Endothelial cell of umbilical vein (primary cell): ENCODE data around the gene IFT88. TPM values are rescaled to one million over a fixed set of nuclear protein-coding genes. Genes with fewer than 3 reads are reported as not detected.

ENCODE experiments used
- BruUV-seq: library from RNA; stranded (reverse); fragments of 400-500 nt; replicated peaks from 2 replicates; lab custom pipeline; 2021; lab: Mats Ljungman, UMichigan
- CTCF ChIA-PET: fragments of 300-600, 350-600 bp; sonication (Branson Sonifier 250); formaldehyde crosslinking; loops from one replicate; lab custom pipeline; 2021; ENCODE audit warnings: antibody characterized with exemption, inconsistent platforms; lab: Charles Lee
- POLR2A ChIA-PET: fragments of 300-600, 350-600 bp; sonication (Branson Sonifier 250); formaldehyde crosslinking; loops from one replicate; lab custom pipeline; 2021; ENCODE audit warnings: antibody characterized with exemption, inconsistent platforms; lab: Charles Lee
- DNase-seq: peaks from one replicate; pipeline ENCODE4 v3.0.0-alpha.2; 2011; ENCODE audit warnings: low read depth, low spot score
- FAIRE-seq: peaks from 2 replicates; lab custom pipeline; 2011; peaks lifted over from hg19 to GRCh38; lab: Jason Lieb, UNC
- H2AFZ ChIP-seq: 2 replicates; pipeline ENCODE4 v1.6.0; 2012; ENCODE audit warnings: low read depth, low read length, control low read depth, inconsistent platforms
- H3K27ac ChIP-seq: 2 replicates; pipeline ENCODE4 v1.5.1; 2011; ENCODE audit warnings: low read depth, mild to moderate bottlenecking, control low read depth, low read length, moderate library complexity; ENCODE audit not compliant: insufficient read depth
- H3K27me3 ChIP-seq, 2 experiments: 2 replicates each; pipeline versions ENCODE4 v1.6.0 to v1.6.1; 2011; ENCODE audit warnings: low read length in 2 of 2, mixed read lengths in 1 of 2; ENCODE audit not compliant: control insufficient read depth in 2 of 2, insufficient read depth in 2 of 2
- H3K36me3 ChIP-seq, 2 experiments: 2 replicates in 1 of 2; 3 replicates in 1 of 2; pipeline ENCODE4 v1.5.1; 2011; ENCODE audit warnings: low read length in 2 of 2, mild to moderate bottlenecking in 1 of 2, moderate library complexity in 1 of 2; ENCODE audit not compliant: control insufficient read depth in 2 of 2, insufficient read depth in 2 of 2; ENCODE audit errors: extremely low read depth in 1 of 2
- H3K4me1 ChIP-seq: 3 replicates; pipeline ENCODE4 v1.5.1; 2011; ENCODE audit warnings: mild to moderate bottlenecking, low read length; ENCODE audit not compliant: control insufficient read depth, insufficient read depth; ENCODE audit errors: extremely low read depth
- H3K4me2 ChIP-seq: 2 replicates; pipeline ENCODE4 v1.6.1; 2011; ENCODE audit warnings: low read length, control low read depth, mixed read lengths; ENCODE audit not compliant: insufficient read depth
- H3K4me3 ChIP-seq, 3 experiments: fragments of 200-600 bp in 1 of 3; sonication (generic), shearing (Covaris generic) in 1 of 3; replicated peaks in 1 of 3; 2 replicates each; pipeline ENCODE4 v1.5.1; 2011 to 2016; ENCODE audit warnings: control low read depth in 3 of 3, low read length in 3 of 3, mild to moderate bottlenecking in 2 of 3, inconsistent platforms in 1 of 3, low read depth in 1 of 3, moderate library complexity in 1 of 3; ENCODE audit not compliant: insufficient read depth in 1 of 3
- H3K79me2 ChIP-seq: 2 replicates; pipeline ENCODE4 v1.6.0; 2012; ENCODE audit warnings: low read length, inconsistent platforms; ENCODE audit not compliant: control insufficient read depth, insufficient read depth
- H3K9ac ChIP-seq: replicated peaks from 2 replicates; pipeline ENCODE3; 2011; ENCODE audit warnings: low read length, control low read depth; ENCODE audit not compliant: insufficient read depth; ENCODE audit errors: extremely low read depth
- H3K9me1 ChIP-seq: replicated peaks from 3 replicates; pipeline ENCODE4 v1.6.0; 2011; ENCODE audit warnings: mild to moderate bottlenecking, low read length; ENCODE audit not compliant: control insufficient read depth, insufficient read depth; ENCODE audit errors: extremely low read depth
- H3K9me3 ChIP-seq: replicated peaks from 2 replicates; pipeline ENCODE4 v1.5.1; 2012; ENCODE audit warnings: low read length, inconsistent platforms; ENCODE audit not compliant: control insufficient read depth, insufficient read depth
- H4K20me1 ChIP-seq: replicated peaks from 2 replicates; pipeline ENCODE3; 2011; ENCODE audit warnings: mild to moderate bottlenecking, low read length; ENCODE audit not compliant: control insufficient read depth, insufficient read depth; ENCODE audit errors: extremely low read depth
- EZH2 ChIP-seq: IDR thresholded peaks from 2 replicates; pipeline ENCODE4 v1.6.1; 2012; ENCODE audit warnings: borderline replicate concordance, low read depth, mild to moderate bottlenecking, moderate library complexity, low read length, inconsistent platforms; ENCODE audit not compliant: severe bottlenecking
- JUN ChIP-seq: IDR thresholded peaks from 2 replicates; pipeline ENCODE4 v1.6.1; 2011; ENCODE audit warnings: borderline replicate concordance, low read depth; ENCODE audit not compliant: insufficient read length, insufficient read depth
- MYC ChIP-seq: IDR thresholded peaks from one replicate; pipeline ENCODE4 v1.6.1; 2011; ENCODE audit warnings: mild to moderate bottlenecking, low read depth, low read length
- POLR2A ChIP-seq: IDR thresholded peaks from 2 replicates; pipeline ENCODE4 v1.6.1; 2012; ENCODE audit warnings: low read depth, mild to moderate bottlenecking, control low read depth, low read length
- POLR2AphosphoS5 ChIP-seq: IDR thresholded peaks from 2 replicates; pipeline ENCODE4 v1.6.1; 2012; ENCODE audit warnings: low read depth, mild to moderate bottlenecking, control low read depth, low read length, moderate library complexity; ENCODE audit not compliant: insufficient read depth
- dilution Hi-C: fragments of 300-500 bp; cut with MboI; formaldehyde crosslinking; loops from one replicate; pipeline ENCODE4 v1.15.0; 2019; ENCODE audit warnings: low sequenced_read_pairs; ENCODE audit not compliant: extremely low pct_ligation_motif_present
- intact Hi-C: fragments of 100-400 bp; cut with micrococcal nuclease; formaldehyde crosslinking; loops from one replicate; pipeline ENCODE4 v1.10.0; 2022
- polyA plus RNA-seq, 4 experiments: library from polyadenylated mRNA; depleted of rRNA in 3 of 4; stranded (reverse) in 3 of 4; unstranded in 1 of 4; fragments of >200 nt; gene quantifications; 2 replicates each; pipeline versions ENCODE4 v1.2.1 to v1.2.3, GENCODE V29; 2011 to 2012; ENCODE audit warnings: missing spikeins in 1 of 4
- total RNA-seq: library from RNA; stranded (reverse); gene quantifications from 2 replicates; pipeline ENCODE4 v1.2.3, GENCODE V29; 2021
- TF ChIP-seq, protein P1 (sequence below), 2 donors: IDR thresholded peaks; 1 replicate in 1 of 2; 2 replicates in 1 of 2; pipeline ENCODE4 v1.5.1; 2011; ENCODE audit warnings: low read length in 2 of 2, mild to moderate bottlenecking in 2 of 2, moderate library complexity in 2 of 2, control low read depth in 1 of 2, inconsistent platforms in 1 of 2, low read depth in 1 of 2; ENCODE audit not compliant: insufficient read depth in 1 of 2; ENCODE audit errors: extremely low read depth in 1 of 2
- TF ChIP-seq, protein P2 (sequence below): IDR thresholded peaks from 2 replicates; pipeline ENCODE4 v1.6.1; 2011; ENCODE audit not compliant: insufficient read depth, insufficient read length

Gene IFT88
- total and polyA plus RNA-seq, 2 donors (not counting 3 experiments of a cell fraction or from before 2014, with no cell fraction given) = 2.4 to 9.1 TPM

DNA sequence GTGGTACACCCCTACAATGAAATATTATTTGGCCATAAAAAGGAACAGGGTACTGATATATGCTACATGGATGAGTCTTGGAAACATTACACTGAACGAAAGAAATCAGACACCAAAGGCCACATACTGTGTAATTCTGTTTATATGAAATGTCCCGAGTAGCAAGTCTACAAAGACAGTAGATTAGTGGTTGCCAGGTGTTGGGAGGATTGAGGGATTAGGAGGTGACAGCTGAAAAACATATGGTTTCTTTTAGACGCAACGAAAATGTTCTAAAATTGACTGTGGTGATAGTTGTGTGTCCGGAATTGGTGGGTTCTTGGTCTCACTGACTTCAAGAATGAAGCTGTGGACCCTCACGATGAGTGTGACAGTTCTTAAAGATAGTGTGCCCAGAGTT is 171.7 kb downstream of the IFT88 start:
- Histone ChIP-seq H3K36me3 (no peaks in the 10 kb centered on the region), H2AFZ (no peak overlapping the region), H3K27ac (no peak overlapping the region), H3K4me3 (no peak overlapping the region), H3K4me2 (no peak overlapping the region), H4K20me1 (no peaks in the 10 kb centered on the region), H3K9me3 (no peaks in the 10 kb centered on the region), H3K27me3 (no peaks in the 10 kb centered on the region), H3K9me1 (no peaks in the 10 kb centered on the region), H3K9ac (no peak overlapping the region), H3K4me1 (no peaks in the 10 kb centered on the region), H3K79me2 (no peaks in the 10 kb centered on the region)
- dilution Hi-C loops = no loop called here
- CTCF ChIA-PET = interaction anchor here (1.0 kb wide), 1 partner anchor 90 kb away, joined by 3 read pairs; no protein-coding TSS in a partner anchor
- FAIRE-seq = no peak
- no TSS peak for BruUV-seq
- no peak for TF ChIP-seq MYC
- TF ChIP-seq POLR2AphosphoS5 = no peak
- no peak for TF ChIP-seq JUN
- TF ChIP-seq, protein P1, sequence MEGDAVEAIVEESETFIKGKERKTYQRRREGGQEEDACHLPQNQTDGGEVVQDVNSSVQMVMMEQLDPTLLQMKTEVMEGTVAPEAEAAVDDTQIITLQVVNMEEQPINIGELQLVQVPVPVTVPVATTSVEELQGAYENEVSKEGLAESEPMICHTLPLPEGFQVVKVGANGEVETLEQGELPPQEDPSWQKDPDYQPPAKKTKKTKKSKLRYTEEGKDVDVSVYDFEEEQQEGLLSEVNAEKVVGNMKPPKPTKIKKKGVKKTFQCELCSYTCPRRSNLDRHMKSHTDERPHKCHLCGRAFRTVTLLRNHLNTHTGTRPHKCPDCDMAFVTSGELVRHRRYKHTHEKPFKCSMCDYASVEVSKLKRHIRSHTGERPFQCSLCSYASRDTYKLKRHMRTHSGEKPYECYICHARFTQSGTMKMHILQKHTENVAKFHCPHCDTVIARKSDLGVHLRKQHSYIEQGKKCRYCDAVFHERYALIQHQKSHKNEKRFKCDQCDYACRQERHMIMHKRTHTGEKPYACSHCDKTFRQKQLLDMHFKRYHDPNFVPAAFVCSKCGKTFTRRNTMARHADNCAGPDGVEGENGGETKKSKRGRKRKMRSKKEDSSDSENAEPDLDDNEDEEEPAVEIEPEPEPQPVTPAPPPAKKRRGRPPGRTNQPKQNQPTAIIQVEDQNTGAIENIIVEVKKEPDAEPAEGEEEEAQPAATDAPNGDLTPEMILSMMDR (IDR thresholded peaks at IDR 0.05; ENCODE audit: extremely low read depth in 1 of 2, insufficient read depth in 1 of 2, low read depth in 1 of 2, low read length in 2 of 2) = no peak
- no peak for TF ChIP-seq POLR2A
- TF ChIP-seq, protein P2, sequence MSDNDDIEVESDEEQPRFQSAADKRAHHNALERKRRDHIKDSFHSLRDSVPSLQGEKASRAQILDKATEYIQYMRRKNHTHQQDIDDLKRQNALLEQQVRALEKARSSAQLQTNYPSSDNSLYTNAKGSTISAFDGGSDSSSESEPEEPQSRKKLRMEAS = no peak
- no peak for TF ChIP-seq EZH2
- DNase-seq = no peak
- POLR2A ChIA-PET = no interaction called here
- intact Hi-C loops = no loop called here
